GM18858 (cell line): ENCODE data around the gene GABRR1.

ENCODE experiments used
- ATAC-seq: cut with Tn5 transposase; IDR thresholded peaks from one replicate; pipeline ENCODE4 v1.9.1; 2021; ENCODE audit not compliant: unreplicated experiment

GABRR1 gene

DNA sequence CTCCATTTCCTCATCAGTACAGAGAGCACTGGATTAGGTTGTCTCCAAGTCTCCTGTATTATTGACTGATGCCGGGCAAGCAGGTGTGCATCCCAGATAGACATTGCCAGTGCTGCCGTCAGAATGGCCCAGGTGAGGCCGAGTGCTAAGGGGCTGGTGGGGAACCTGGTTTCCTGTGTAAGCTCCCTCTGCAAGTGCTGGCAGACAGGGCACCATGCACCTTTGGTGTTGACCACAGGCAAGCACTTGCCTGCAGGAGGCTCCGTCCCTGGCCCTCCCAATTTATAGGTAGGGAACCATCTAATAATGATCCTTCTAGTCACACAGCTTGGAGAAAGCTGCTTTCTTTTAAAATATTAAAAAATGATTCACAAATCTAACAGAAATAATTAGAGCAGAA lies 747 bp downstream of the GABRR1 start:
- ATAC-seq: no peak

- ATAC-seq: no peak
Measured at GRCh38 chr6:89215391-89215790, 1.8 kb downstream of the GABRR1 start.

- ATAC-seq: no peak
Measured at GRCh38 chr6:89214197-89214596, 3.0 kb downstream of the GABRR1 start.

- no peak for ATAC-seq
Measured at GRCh38 chr6:89212472-89212871, 4.7 kb downstream of the GABRR1 start.

- no peak for ATAC-seq
Measured at GRCh38 chr6:89209457-89209856, 7.7 kb downstream of the GABRR1 start.

- no peak for ATAC-seq
Measured at GRCh38 chr6:89208551-89208950, 8.6 kb downstream of the GABRR1 start.

DNA sequence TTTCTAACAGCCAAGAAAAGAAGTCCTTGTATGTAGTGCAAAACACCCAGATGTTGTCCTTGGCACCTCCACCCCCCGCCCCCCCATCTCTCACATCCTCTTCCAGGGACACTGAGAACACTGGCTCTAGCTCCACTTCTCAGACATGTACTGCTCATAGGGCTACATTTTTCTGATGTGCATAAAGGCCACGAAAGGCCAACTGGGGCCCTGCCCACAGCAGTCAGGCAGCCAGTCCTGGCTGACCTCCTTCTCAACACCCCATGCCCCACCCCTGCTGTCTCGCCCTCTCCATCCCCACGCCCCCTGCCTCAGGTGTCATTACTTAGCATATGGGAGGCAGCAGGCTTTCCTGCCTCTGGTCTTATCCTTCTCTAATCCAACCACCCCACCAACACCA lies 11.3 kb downstream of the GABRR1 start:
- ATAC-seq: no peak

- ATAC-seq: no peak
Measured at GRCh38 chr6:89204096-89204495, 13.1 kb downstream of the GABRR1 start.

- ATAC-seq: no peak
Measured at GRCh38 chr6:89200706-89201215, 16.4 kb downstream of the GABRR1 start.

- ATAC-seq: no peak
Measured at GRCh38 chr6:89199579-89199978, 17.6 kb downstream of the GABRR1 start.

- ATAC-seq: no peak
Measured at GRCh38 chr6:89198235-89198634, 18.9 kb downstream of the GABRR1 start.

- ATAC-seq: no peak
Measured at GRCh38 chr6:89197141-89197540, 20.0 kb downstream of the GABRR1 start.

- ATAC-seq: no peak
Measured at GRCh38 chr6:89194559-89194958, 22.6 kb downstream of the GABRR1 start.

GRCh38 chr6:89190741-89191140 lies 26.4 kb downstream of the GABRR1 start:
- ATAC-seq: no peak

GRCh38 chr6:89187504-89187903 lies 29.7 kb downstream of the GABRR1 start:
- ATAC-seq: no peak

GRCh38 chr6:89186762-89187161 lies 30.4 kb downstream of the GABRR1 start:
- ATAC-seq: no peak

DNA sequence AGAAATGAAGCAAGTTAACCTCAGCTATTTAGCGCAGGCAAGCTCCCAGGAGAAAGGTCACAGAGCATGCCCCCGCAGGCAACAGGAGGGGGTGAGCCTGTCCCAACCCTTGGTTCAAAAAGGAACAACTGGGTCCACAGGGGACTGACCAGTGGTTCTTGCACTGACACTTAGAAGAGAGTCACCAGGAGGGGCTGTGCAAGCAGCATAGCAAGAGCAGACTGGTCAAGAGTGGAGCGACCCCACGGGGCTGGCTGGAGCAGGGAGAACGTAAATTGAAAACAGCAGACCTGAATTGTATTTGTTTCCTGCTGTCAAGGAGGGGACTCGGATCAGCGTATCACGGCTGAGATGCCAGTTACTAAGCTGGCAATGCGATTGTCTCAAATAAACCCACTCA lies 32.8 kb downstream of the GABRR1 start:
- ATAC-seq: no peak

DNA sequence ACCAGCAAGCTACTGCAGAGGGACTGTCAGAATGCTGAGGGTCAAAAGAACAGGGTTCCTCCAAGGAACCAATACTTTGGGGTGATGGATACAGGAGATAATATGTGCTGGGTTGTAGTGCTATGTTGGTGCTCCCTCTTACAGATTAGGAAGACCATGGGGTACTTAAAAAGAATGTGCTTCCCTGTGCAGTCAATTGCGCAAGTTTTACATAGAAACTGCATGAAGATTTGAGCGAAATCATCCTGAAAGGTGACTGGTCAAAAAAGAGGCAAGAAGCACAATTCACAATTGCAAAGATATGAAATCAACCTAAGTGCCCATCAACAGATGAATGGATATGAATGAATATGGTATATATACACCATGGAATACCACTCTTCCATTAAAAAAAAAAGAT lies 33.9 kb downstream of the GABRR1 start:
- ATAC-seq: no peak

- no peak for ATAC-seq
Measured at GRCh38 chr6:89180971-89181370, 36.2 kb downstream of the GABRR1 start.

DNA sequence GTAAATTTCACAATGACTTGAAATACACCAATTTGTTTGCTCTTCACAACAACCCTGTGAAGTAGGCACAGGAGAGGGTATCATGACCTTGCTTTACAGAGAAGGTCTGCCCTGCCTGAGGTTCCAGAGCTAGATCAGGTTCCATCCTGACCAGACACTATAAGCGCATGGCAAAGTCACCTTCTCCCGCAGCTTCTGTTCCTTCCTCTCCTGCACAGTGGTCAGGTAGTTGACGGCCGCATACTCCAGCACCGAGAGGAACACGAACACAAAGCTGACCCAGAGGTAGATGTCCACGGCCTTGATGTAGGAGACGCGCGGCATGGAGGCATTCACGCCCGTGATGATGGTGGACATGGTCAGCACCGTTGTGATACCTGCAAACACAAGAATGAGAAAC lies 37.0 kb downstream of the GABRR1 start:
- no peak for ATAC-seq

DNA sequence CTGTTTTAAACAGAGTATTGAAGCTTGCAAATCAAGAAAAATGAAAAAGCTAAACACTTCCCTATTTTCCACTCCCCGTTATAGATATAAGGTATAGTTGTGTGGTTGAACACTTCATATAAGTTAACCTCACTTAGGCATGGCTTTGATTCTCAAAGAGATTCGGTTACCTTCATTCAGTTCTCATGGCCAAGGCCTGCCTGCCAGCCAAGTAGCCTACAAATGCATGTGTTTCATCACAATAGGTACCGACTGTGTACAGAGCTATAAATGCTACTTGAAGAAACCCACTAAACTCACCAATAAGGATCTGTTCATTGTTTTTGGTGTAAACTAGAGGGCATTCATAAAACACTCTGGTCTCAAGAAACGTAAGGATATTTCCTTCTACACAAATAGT lies 43.5 kb downstream of the GABRR1 start:
- ATAC-seq: no peak

GRCh38 chr6:89172131-89172530 lies 45.0 kb downstream of the GABRR1 start:
- ATAC-seq: no peak

DNA sequence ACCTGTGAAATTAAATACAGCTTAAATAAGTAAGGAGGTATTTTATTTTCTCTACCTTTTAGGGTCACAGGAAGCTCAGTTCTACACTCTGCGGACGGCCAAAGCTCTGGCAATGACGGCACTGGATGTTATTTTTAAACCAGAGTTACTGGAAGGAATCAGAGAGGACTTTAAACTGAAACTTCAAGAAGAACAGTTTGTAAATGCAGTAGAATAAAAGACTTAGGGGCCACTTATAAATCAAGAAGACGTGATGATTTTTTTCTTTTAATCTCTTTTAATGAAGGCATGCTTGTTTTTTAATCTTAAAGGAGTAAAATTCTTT lies 55.1 kb downstream of the GABRR1 start:
- no peak for ATAC-seq
